ENCODE data around the gene DNM3. TPM values are rescaled to one million over a fixed set of nuclear protein-coding genes. Genes with fewer than 3 reads are reported as not detected.

The DNM3 gene
- total and polyA plus RNA-seq, 10 of the 15 experiments (the other 5 are each of a cell fraction or from before 2014, with no cell fraction given) = 0.03 to 1.5 (median 0.08) TPM; not detected in 3

DNA sequence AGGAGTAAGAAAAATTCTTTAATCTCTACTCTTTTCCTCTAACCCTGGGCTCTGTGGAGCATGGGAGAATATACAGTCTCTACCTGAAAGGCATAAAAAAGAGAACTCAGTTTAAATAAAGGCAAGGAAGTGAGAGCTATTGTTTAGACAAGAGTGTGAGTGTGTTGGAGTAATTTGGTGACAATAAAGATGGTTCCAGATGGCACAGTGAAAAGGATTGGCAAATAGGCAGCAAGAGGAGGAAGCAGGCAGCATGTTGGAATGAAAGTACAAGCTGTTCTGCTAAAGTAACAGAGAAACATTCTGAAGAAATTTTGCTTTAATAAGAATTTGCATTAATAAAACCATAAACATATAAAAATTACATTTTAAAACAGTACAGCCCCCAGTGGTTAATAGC lies 163.4 kb downstream of the DNM3 start:
- no peak for FAIRE-seq
- in situ Hi-C loops (cut with MboI) = no loop called here
- RAD21 ChIA-PET (ENCODE audit: unreplicated experiment) = interaction anchor here (0.7 to 4.4 kb wide), 3 partner anchors 67 to 400 kb away, joined by 3 to 75 read pairs (median 21); no protein-coding TSS in a partner anchor
- TF ChIP-seq, protein P1, sequence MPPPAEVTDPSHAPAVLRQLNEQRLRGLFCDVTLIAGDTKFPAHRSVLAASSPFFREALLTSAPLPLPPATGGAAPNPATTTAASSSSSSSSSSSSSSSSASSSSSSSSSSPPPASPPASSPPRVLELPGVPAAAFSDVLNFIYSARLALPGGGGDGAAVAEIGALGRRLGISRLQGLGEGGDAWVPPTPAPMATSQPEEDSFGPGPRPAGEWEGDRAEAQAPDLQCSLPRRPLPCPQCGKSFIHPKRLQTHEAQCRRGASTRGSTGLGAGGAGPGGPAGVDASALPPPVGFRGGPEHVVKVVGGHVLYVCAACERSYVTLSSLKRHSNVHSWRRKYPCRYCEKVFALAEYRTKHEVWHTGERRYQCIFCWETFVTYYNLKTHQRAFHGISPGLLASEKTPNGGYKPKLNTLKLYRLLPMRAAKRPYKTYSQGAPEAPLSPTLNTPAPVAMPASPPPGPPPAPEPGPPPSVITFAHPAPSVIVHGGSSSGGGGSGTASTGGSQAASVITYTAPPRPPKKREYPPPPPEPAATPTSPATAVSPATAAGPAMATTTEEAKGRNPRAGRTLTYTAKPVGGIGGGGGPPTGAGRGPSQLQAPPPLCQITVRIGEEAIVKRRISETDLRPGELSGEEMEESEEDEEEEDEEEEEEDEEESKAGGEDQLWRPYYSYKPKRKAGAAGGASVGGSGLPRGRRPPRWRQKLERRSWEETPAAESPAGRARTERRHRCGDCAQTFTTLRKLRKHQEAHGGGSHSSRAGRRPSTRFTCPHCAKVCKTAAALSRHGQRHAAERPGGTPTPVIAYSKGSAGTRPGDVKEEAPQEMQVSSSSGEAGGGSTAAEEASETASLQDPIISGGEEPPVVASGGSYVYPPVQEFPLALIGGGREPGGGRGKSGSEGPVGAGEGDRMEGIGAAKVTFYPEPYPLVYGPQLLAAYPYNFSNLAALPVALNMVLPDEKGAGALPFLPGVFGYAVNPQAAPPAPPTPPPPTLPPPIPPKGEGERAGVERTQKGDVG (CRISPR knock-in tag; IDR thresholded peaks at IDR 0.05) = no peak
- TF ChIP-seq, protein P2, sequence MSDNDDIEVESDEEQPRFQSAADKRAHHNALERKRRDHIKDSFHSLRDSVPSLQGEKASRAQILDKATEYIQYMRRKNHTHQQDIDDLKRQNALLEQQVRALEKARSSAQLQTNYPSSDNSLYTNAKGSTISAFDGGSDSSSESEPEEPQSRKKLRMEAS (IDR thresholded peaks at IDR 0.05; ENCODE audit: low read depth, low read length) = no peak
- TF ChIP-seq, protein P3, sequence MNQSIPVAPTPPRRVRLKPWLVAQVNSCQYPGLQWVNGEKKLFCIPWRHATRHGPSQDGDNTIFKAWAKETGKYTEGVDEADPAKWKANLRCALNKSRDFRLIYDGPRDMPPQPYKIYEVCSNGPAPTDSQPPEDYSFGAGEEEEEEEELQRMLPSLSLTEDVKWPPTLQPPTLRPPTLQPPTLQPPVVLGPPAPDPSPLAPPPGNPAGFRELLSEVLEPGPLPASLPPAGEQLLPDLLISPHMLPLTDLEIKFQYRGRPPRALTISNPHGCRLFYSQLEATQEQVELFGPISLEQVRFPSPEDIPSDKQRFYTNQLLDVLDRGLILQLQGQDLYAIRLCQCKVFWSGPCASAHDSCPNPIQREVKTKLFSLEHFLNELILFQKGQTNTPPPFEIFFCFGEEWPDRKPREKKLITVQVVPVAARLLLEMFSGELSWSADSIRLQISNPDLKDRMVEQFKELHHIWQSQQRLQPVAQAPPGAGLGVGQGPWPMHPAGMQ (IDR thresholded peaks at IDR 0.05; ENCODE audit: borderline replicate concordance) = no peak
- TF ChIP-seq MYB (IDR thresholded peaks at IDR 0.05; ENCODE audit: borderline replicate concordance, low read depth, low read length) (no peak), NBN (IDR thresholded peaks at IDR 0.05) (no peak), STAT3 (IDR thresholded peaks at IDR 0.05; ENCODE audit: low read depth, low read length) (no peak), HCFC1 (IDR thresholded peaks at IDR 0.05; ENCODE audit: low read length) (no peak), BACH1 (IDR thresholded peaks at IDR 0.05; ENCODE audit: borderline replicate concordance) (no peak), MEF2A (IDR thresholded peaks at IDR 0.05; ENCODE audit: insufficient read depth, low read depth, low read length) (no peak), TCF7 (IDR thresholded peaks at IDR 0.05; ENCODE audit: borderline replicate concordance) (no peak), SP1 (IDR thresholded peaks at IDR 0.05; ENCODE audit: low read depth, low read length) (no peak)
- TF ChIP-seq, protein P4, sequence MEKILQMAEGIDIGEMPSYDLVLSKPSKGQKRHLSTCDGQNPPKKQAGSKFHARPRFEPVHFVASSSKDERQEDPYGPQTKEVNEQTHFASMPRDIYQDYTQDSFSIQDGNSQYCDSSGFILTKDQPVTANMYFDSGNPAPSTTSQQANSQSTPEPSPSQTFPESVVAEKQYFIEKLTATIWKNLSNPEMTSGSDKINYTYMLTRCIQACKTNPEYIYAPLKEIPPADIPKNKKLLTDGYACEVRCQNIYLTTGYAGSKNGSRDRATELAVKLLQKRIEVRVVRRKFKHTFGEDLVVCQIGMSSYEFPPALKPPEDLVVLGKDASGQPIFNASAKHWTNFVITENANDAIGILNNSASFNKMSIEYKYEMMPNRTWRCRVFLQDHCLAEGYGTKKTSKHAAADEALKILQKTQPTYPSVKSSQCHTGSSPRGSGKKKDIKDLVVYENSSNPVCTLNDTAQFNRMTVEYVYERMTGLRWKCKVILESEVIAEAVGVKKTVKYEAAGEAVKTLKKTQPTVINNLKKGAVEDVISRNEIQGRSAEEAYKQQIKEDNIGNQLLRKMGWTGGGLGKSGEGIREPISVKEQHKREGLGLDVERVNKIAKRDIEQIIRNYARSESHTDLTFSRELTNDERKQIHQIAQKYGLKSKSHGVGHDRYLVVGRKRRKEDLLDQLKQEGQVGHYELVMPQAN (conservative IDR thresholded peaks at IDR 0.05) = no peak
- TF ChIP-seq, protein P5, sequence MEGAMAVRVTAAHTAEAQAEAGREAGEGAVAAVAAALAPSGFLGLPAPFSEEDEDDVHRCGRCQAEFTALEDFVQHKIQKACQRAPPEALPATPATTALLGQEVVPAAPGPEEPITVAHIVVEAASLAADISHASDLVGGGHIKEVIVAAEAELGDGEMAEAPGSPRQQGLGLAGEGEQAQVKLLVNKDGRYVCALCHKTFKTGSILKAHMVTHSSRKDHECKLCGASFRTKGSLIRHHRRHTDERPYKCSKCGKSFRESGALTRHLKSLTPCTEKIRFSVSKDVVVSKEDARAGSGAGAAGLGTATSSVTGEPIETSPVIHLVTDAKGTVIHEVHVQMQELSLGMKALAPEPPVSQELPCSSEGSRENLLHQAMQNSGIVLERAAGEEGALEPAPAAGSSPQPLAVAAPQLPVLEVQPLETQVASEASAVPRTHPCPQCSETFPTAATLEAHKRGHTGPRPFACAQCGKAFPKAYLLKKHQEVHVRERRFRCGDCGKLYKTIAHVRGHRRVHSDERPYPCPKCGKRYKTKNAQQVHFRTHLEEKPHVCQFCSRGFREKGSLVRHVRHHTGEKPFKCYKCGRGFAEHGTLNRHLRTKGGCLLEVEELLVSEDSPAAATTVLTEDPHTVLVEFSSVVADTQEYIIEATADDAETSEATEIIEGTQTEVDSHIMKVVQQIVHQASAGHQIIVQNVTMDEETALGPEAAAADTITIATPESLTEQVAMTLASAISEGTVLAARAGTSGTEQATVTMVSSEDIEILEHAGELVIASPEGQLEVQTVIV (IDR thresholded peaks at IDR 0.05; ENCODE audit: borderline replicate concordance, partially characterized antibody) = no peak
- TF ChIP-seq, protein P6, sequence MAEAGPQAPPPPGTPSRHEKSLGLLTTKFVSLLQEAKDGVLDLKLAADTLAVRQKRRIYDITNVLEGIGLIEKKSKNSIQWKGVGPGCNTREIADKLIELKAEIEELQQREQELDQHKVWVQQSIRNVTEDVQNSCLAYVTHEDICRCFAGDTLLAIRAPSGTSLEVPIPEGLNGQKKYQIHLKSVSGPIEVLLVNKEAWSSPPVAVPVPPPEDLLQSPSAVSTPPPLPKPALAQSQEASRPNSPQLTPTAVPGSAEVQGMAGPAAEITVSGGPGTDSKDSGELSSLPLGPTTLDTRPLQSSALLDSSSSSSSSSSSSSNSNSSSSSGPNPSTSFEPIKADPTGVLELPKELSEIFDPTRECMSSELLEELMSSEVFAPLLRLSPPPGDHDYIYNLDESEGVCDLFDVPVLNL (IDR thresholded peaks at IDR 0.05; ENCODE audit: low read depth, low read length) = no peak

More for the DNA sequence above, 163.4 kb downstream of the DNM3 start:
- Histone ChIP-seq H2AFZ (ENCODE audit: control insufficient read depth, low read depth, low read length) (peak overlapping the region; percentile 26; the same call in 1 of the 2 replicates), H4K20me1 (ENCODE audit: control insufficient read depth, insufficient read depth) (no peaks in the 10 kb centered on the region), H3K4me1 (ENCODE audit: control insufficient read depth, insufficient read depth, low read length) (no peaks in the 10 kb centered on the region), H3K27ac (ENCODE audit: control insufficient read depth, insufficient read depth) (no peak overlapping the region), H3K79me2 (ENCODE audit: control insufficient read depth, insufficient read depth, low read length) (no peaks in the 10 kb centered on the region), H3K9me3 (replicated peaks; ENCODE audit: control insufficient read depth, insufficient read depth, low read length) (no peaks in the 10 kb centered on the region; the same call in 2 of the 3 replicates), H3K4me2 (ENCODE audit: control insufficient read depth, insufficient read depth) (no peak overlapping the region), H3K36me3 (ENCODE audit: control insufficient read depth in 2 of 2, insufficient read depth in 2 of 2, low read length in 1 of 2) (no peaks in the 10 kb centered on the region), H3K27me3 (replicated peaks in 1 of 2; ENCODE audit: control insufficient read depth in 2 of 2, insufficient read depth in 2 of 2, low read length in 1 of 2) (no peaks in the 10 kb centered on the region; a peak in 1 of 4 replicates), H3K9ac (ENCODE audit: control insufficient read depth, insufficient read depth, low read length) (no peak overlapping the region), H3K4me3 (no peak overlapping the region)
- ChIA-PET CTCF (interaction anchor here (1.0 to 6.2 kb wide), 10 partner anchors 8 to 723 kb away, joined by 3 to 91 read pairs (median 4); partner anchors contain the start of gene PIGC), SMC1A (ENCODE audit: uncharacterized antibody, unreplicated experiment) (interaction anchor here (0.7 to 4.9 kb wide), 5 partner anchors 28 to 562 kb away, joined by 3 to 49 read pairs (median 4); no protein-coding TSS in a partner anchor), POLR2A (no interaction called here)
- DNase-seq (ENCODE audit: low read depth, low spot score) (no peak), ATAC-seq (no peak)
- BruUV-seq (replicated peaks) = no TSS peak
- intact Hi-C loops (cut with micrococcal nuclease; ENCODE audit: unreplicated experiment) = loop anchor here (5.0 kb wide), 3 partner anchors 178 to 713 kb away; no protein-coding TSS in a partner anchor

Measured in GM12878 (cell line).